ENCODE data around the gene METTL8.

The METTL8 gene

GRCh38 chr2:171346723-171347557 is 86.8 kb downstream of the METTL8 start:
- H3K9ac ChIP-seq (ENCODE audit: low read length): no peak overlapping the region
- H2AFZ ChIP-seq (ENCODE audit: low read depth, low read length, severe bottlenecking): no peak overlapping the region

DNA sequence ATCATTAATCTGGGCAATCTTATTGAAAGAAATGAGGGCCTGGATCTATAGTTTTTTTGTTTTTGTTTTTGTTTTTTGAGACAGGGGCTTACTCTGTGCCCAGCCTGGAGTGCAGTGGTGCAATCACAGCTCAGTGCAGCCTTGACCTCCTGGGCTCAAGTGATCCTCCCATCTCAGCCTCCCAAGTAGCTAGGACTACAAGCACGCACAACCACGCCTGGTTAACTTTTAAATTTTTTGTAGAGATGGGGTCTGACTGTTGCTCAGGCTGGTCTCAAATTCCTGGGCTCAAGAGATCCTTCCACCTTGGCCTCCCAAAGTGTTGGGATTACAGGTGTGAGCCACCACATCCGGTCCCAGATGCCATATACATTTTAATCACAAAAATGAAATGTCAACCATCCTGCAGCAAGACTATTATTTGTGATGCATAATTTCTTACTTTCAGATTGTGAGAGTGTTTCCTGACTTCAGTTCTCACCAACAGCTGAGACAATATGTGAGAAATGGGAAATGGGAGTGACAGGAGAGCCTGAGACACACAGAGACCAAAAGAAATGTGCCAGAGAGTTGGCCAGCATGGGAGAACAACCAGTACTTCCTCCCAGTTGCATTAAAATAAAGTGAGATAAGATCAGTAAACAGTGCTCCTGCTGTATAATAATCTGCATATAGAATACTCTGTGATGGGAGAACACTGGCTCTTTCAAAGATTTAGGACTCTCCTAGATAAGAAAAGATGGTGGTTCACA is 87.6 kb downstream of the METTL8 start:
- no peak overlapping the region for H2AFZ ChIP-seq (ENCODE audit: low read depth, low read length, severe bottlenecking)
- no peaks in the 10 kb centered on the region for H3K79me2 ChIP-seq (ENCODE audit: insufficient read depth, low read length)
- no peaks in the 10 kb centered on the region for H3K27me3 ChIP-seq (ENCODE audit: low read length)
- no peaks in the 10 kb centered on the region for H3K36me3 ChIP-seq (ENCODE audit: low read length)
- no peaks in the 10 kb centered on the region for H4K20me1 ChIP-seq (ENCODE audit: low read depth, low read length)
- H3K9me3 ChIP-seq (ENCODE audit: insufficient read depth, low read length): no peaks in the 10 kb centered on the region
- H3K4me2 ChIP-seq (ENCODE audit: low read depth, low read length, poor library complexity, severe bottlenecking): no peak overlapping the region
- TF ChIP-seq CTCF (IDR thresholded peaks at IDR 0.05; ENCODE audit: insufficient read depth, low read length, poor library complexity, severe bottlenecking): no peak
- no peak for TF ChIP-seq EZH2phosphoT487 (conservative IDR thresholded peaks at IDR 0.05; ENCODE audit: low read length)
- no peak overlapping the region for H3K9ac ChIP-seq (ENCODE audit: low read length)
- H3K4me3 ChIP-seq (ENCODE audit: insufficient read depth, low read length, poor library complexity, severe bottlenecking): no peak overlapping the region
- peaks cover 23% of the 10 kb centered on the region for H3F3A ChIP-seq (ENCODE audit: insufficient read depth)
- H3K9me2 ChIP-seq (replicated peaks; ENCODE audit: insufficient read depth, low read length): no peaks in the 10 kb centered on the region
- H3K27ac ChIP-seq (ENCODE audit: low read depth, low read length): no peak overlapping the region

More at GRCh38 chr2:171346723-171347557, 86.8 kb downstream of the METTL8 start:
- H4K20me1 ChIP-seq (ENCODE audit: low read depth, low read length): no peaks in the 10 kb centered on the region
- no peaks in the 10 kb centered on the region for H3K9me2 ChIP-seq (replicated peaks; ENCODE audit: insufficient read depth, low read length)
- no peak overlapping the region for H3K4me3 ChIP-seq (ENCODE audit: insufficient read depth, low read length, poor library complexity, severe bottlenecking)
- no peaks in the 10 kb centered on the region for H3K36me3 ChIP-seq (ENCODE audit: low read length)
- H3K27me3 ChIP-seq (ENCODE audit: low read length): no peaks in the 10 kb centered on the region
- no peaks in the 10 kb centered on the region for H3K79me2 ChIP-seq (ENCODE audit: insufficient read depth, low read length)
- no peaks in the 10 kb centered on the region for H3K9me3 ChIP-seq (ENCODE audit: insufficient read depth, low read length)
- peaks cover 20% of the 10 kb centered on the region for H3F3A ChIP-seq (ENCODE audit: insufficient read depth)
- peak overlapping the region; percentile 16; the same call in 1 of the 2 replicates for H3K27ac ChIP-seq (ENCODE audit: low read depth, low read length)
- TF ChIP-seq CTCF (IDR thresholded peaks at IDR 0.05; ENCODE audit: insufficient read depth, low read length, poor library complexity, severe bottlenecking) (no peak), EZH2phosphoT487 (conservative IDR thresholded peaks at IDR 0.05; ENCODE audit: low read length) (no peak)
- H3K4me2 ChIP-seq (ENCODE audit: low read depth, low read length, poor library complexity, severe bottlenecking): peak overlapping the region; percentile 1

- no peak overlapping the region for H3K9ac ChIP-seq (ENCODE audit: low read length)
- H3K27me3 ChIP-seq (ENCODE audit: low read length): no peaks in the 10 kb centered on the region
- H3K36me3 ChIP-seq (ENCODE audit: low read length): no peaks in the 10 kb centered on the region
- H4K20me1 ChIP-seq (ENCODE audit: low read depth, low read length): no peaks in the 10 kb centered on the region
- no peaks in the 10 kb centered on the region for H3K9me2 ChIP-seq (replicated peaks; ENCODE audit: insufficient read depth, low read length)
- peaks cover 24% of the 10 kb centered on the region for H3F3A ChIP-seq (ENCODE audit: insufficient read depth)
- TF ChIP-seq CTCF (IDR thresholded peaks at IDR 0.05; ENCODE audit: insufficient read depth, low read length, poor library complexity, severe bottlenecking) (no peak), EZH2phosphoT487 (conservative IDR thresholded peaks at IDR 0.05; ENCODE audit: low read length) (no peak)
- no peak overlapping the region for H3K4me2 ChIP-seq (ENCODE audit: low read depth, low read length, poor library complexity, severe bottlenecking)
- no peak overlapping the region for H2AFZ ChIP-seq (ENCODE audit: low read depth, low read length, severe bottlenecking)
- H3K27ac ChIP-seq (ENCODE audit: low read depth, low read length): no peak overlapping the region
- no peaks in the 10 kb centered on the region for H3K9me3 ChIP-seq (ENCODE audit: insufficient read depth, low read length)
- no peaks in the 10 kb centered on the region for H3K79me2 ChIP-seq (ENCODE audit: insufficient read depth, low read length)
- H3K4me3 ChIP-seq (ENCODE audit: insufficient read depth, low read length, poor library complexity, severe bottlenecking): no peak overlapping the region
Observed at GRCh38 chr2:171344182-171344581, 89.6 kb downstream of the METTL8 start.
